Fibroblast of the conjunctiva (primary cell): ENCODE data around the gene MSTO1.
"Not testable (repeated sequence)": the region's sequence is repeated elsewhere in the genome, so short reads cannot be mapped to it uniquely, and the experiment has no call there.

Source experiments
- DNase-seq: peaks from one replicate; pipeline ENCODE4 v3.0.0-alpha.2; 2010; ENCODE audit warnings: low read depth

MSTO1 gene

GRCh38 chr1:155613226-155613625, 3.2 kb downstream of the MSTO1 start:
- DNase-seq: not testable (repeated sequence)

- DNase-seq: no peak
Observed at GRCh38 chr1:155622191-155622590, 12.2 kb downstream of the MSTO1 start.

GRCh38 chr1:155623357-155623756, 13.3 kb downstream of the MSTO1 start:
- DNase-seq: no peak

GRCh38 chr1:155626428-155626827, 16.4 kb downstream of the MSTO1 start:
- not testable (repeated sequence) for DNase-seq

- no peak for DNase-seq
Observed at GRCh38 chr1:155636397-155637153, 26.6 kb downstream of the MSTO1 start.

- DNase-seq: no peak
Observed at GRCh38 chr1:155640367-155640766, 30.3 kb downstream of the MSTO1 start.

- not testable (repeated sequence) for DNase-seq
Observed at GRCh38 chr1:155642559-155643180, 32.7 kb downstream of the MSTO1 start.

GRCh38 chr1:155643230-155643629, 33.2 kb downstream of the MSTO1 start:
- no peak for DNase-seq

GRCh38 chr1:155645034-155645598, 35.1 kb downstream of the MSTO1 start:
- DNase-seq: no peak

GRCh38 chr1:155645648-155646047, 35.6 kb downstream of the MSTO1 start:
- no peak for DNase-seq

- no peak for DNase-seq
Observed at GRCh38 chr1:155646307-155646706, 36.3 kb downstream of the MSTO1 start.

GRCh38 chr1:155648207-155649147, 38.5 kb downstream of the MSTO1 start:
- DNase-seq: peak; percentile 81

GRCh38 chr1:155649676-155650075, 39.7 kb downstream of the MSTO1 start:
- no peak for DNase-seq

- no peak for DNase-seq
Observed at GRCh38 chr1:155650231-155650757, 40.3 kb downstream of the MSTO1 start.

- no peak for DNase-seq
Observed at GRCh38 chr1:155651861-155652661, 42.0 kb downstream of the MSTO1 start.

- no peak for DNase-seq
Observed at GRCh38 chr1:155652951-155653350, 42.9 kb downstream of the MSTO1 start.

- no peak for DNase-seq
Observed at GRCh38 chr1:155657463-155657862, 47.4 kb downstream of the MSTO1 start.

- not testable (repeated sequence) for DNase-seq
Observed at GRCh38 chr1:155661239-155661638, 51.2 kb downstream of the MSTO1 start.
